K562 (cell line): ENCODE results near the gene DNAH3. TPM values are rescaled to one million over a fixed set of nuclear protein-coding genes. Genes with fewer than 3 reads are reported as not detected.

ENCODE experiments used
- ATAC-seq: fragments of 200-7000 bp; cut with Tn5 transposase; 3 replicates; pipeline ENCODE4 v1.9.1; 2020; ENCODE audit warnings: moderate library complexity
- BruUV-seq: library from RNA; stranded (reverse); fragments of 400-500 nt; replicated peaks from 2 replicates; lab custom pipeline; 2021; lab: Mats Ljungman, UMichigan
- CTCF ChIA-PET: fragments of 300-600 bp; formaldehyde crosslinking; extraction: SDS; loops from one replicate; lab custom pipeline; 2021; ENCODE audit warnings: low intra/inter-chr PET ratio; lab: Yijun Ruan, JAX
- POLR2A ChIA-PET: fragments of 300-600, 350-650 bp; sonication (Branson Sonifier 250); formaldehyde crosslinking; extraction: SDS; loops from one replicate; lab custom pipeline; 2021; ENCODE audit warnings: antibody characterized with exemption, inconsistent platforms; lab: Yijun Ruan, JAX
- DNase-seq, 4 experiments: peaks; one replicate each; pipeline versions ENCODE4 v3.0.0 to v3.0.0-alpha.2; 2011 to 2018; ENCODE audit warnings: low spot score in 3 of 4, mixed read lengths in 3 of 4; ENCODE audit errors: extremely low read depth in 1 of 4
- FAIRE-seq: peaks from 2 replicates; lab custom pipeline; 2011; peaks lifted over from hg19 to GRCh38; lab: Jason Lieb, UNC
- H2AFZ ChIP-seq: 2 replicates; pipeline ENCODE4 v1.6.0; 2011; ENCODE audit warnings: low read depth, low read length, control low read depth, inconsistent platforms
- H3K27ac ChIP-seq: fragments of 200-600 bp; 3 replicates; pipeline ENCODE4 v1.8.0; 2011; ENCODE audit warnings: low read depth, mild to moderate bottlenecking, control low read depth, inconsistent platforms, low read length, moderate library complexity, mixed read lengths; ENCODE audit errors: extremely low read depth
- H3K27me3 ChIP-seq, 2 experiments: fragments of 300-600 bp in 1 of 2; 2 replicates in 1 of 2; 3 replicates in 1 of 2; pipeline versions ENCODE4 v1.6.0 to v1.8.0; 2011; ENCODE audit warnings: inconsistent platforms in 2 of 2, low read length in 2 of 2, mild to moderate bottlenecking in 1 of 2, mixed read lengths in 1 of 2, moderate library complexity in 1 of 2; ENCODE audit not compliant: control insufficient read depth in 2 of 2, insufficient read depth in 2 of 2
- H3K36me3 ChIP-seq: fragments of 300-600 bp; 3 replicates; pipeline ENCODE4 v1.8.0; 2011; ENCODE audit warnings: mild to moderate bottlenecking, low read length, inconsistent platforms; ENCODE audit not compliant: control insufficient read depth, insufficient read depth
- H3K4me1 ChIP-seq, 2 experiments: fragments of 200-600 bp in 1 of 2; replicated peaks in 1 of 2; 2 replicates in 1 of 2; 3 replicates in 1 of 2; pipeline versions ENCODE4 v1.5.1 to v1.8.0; 2011; ENCODE audit warnings: inconsistent platforms in 2 of 2, low read length in 2 of 2, mild to moderate bottlenecking in 1 of 2, mixed read lengths in 1 of 2, moderate library complexity in 1 of 2; ENCODE audit not compliant: control insufficient read depth in 2 of 2, insufficient read depth in 2 of 2
- H3K4me2 ChIP-seq: 2 replicates; pipeline ENCODE4 v1.6.1; 2011; ENCODE audit warnings: low read length, control low read depth, inconsistent platforms, mixed read lengths; ENCODE audit not compliant: insufficient read depth
- H3K4me3 ChIP-seq: fragments of 200-600 bp; sonication (generic), shearing (Covaris generic); 2 replicates; pipeline ENCODE4 v1.5.1; 2016; ENCODE audit warnings: control low read depth, inconsistent platforms
- H3K79me2 ChIP-seq: fragments of 200-600 bp; 3 replicates; pipeline ENCODE4 v1.8.0; 2011; ENCODE audit warnings: low read length, inconsistent platforms; ENCODE audit not compliant: control insufficient read depth, insufficient read depth
- H3K9ac ChIP-seq, 2 experiments: 2 replicates each; pipeline versions ENCODE4 v1.6.0 to v1.6.1; 2011; ENCODE audit warnings: low read depth in 2 of 2, low read length in 2 of 2, control low read depth in 1 of 2, inconsistent platforms in 1 of 2, mild to moderate bottlenecking in 1 of 2, mixed read lengths in 1 of 2; ENCODE audit not compliant: insufficient read depth in 1 of 2
- H3K9me1 ChIP-seq: one replicate; pipeline ENCODE4 v1.6.0; 2011; ENCODE audit warnings: inconsistent platforms, mild to moderate bottlenecking, low read length, moderate library complexity; ENCODE audit not compliant: control insufficient read depth, insufficient read depth
- H3K9me3 ChIP-seq: replicated peaks from 2 replicates; pipeline ENCODE4 v1.5.1; 2011; ENCODE audit warnings: low read depth, low read length, inconsistent platforms; ENCODE audit not compliant: control insufficient read depth, insufficient read depth
- H4K20me1 ChIP-seq: replicated peaks from 2 replicates; pipeline ENCODE4 v1.6.1; 2011; ENCODE audit warnings: low read length, inconsistent platforms, mixed read lengths; ENCODE audit not compliant: control insufficient read depth, insufficient read depth
- ADNP ChIP-seq: fragments of 200-800 bp; sonication (Bioruptor generic); IDR thresholded peaks from 2 replicates; pipeline ENCODE4 v1.6.1; 2016; ENCODE audit warnings: missing genetic modification characterization, missing compliant biosample characterization
- BCOR ChIP-seq: fragments of 450-650 bp; IDR thresholded peaks from 2 replicates; pipeline ENCODE4 v1.6.1; 2016
- E2F3 ChIP-seq: fragments of 250-450 bp; sonication (Bioruptor Pico); IDR thresholded peaks from 2 replicates; pipeline ENCODE4 v1.4.0; 2020; ENCODE audit warnings: mild to moderate bottlenecking
- HNRNPH1 ChIP-seq: fragments of 200-400 bp; formaldehyde crosslinking; optimal IDR thresholded peaks from 2 replicates; pipeline ENCODE3; 2017; ENCODE audit warnings: low read depth, mild to moderate bottlenecking, low read length, moderate library complexity
- KDM1A ChIP-seq, 2 experiments: fragments of 450-650 bp; IDR thresholded peaks; 2 replicates each; pipeline ENCODE4 v1.6.1; 2016; ENCODE audit warnings: mild to moderate bottlenecking in 2 of 2
- RBM25 ChIP-seq: fragments of 200-400 bp; formaldehyde crosslinking; IDR thresholded peaks from 2 replicates; pipeline ENCODE4 v1.6.1; 2018; ENCODE audit warnings: low read length, low read depth, moderate library complexity; ENCODE audit not compliant: severe bottlenecking
- ZBTB1 ChIP-seq: sonication (generic); formaldehyde crosslinking; IDR thresholded peaks from 2 replicates; pipeline ENCODE4 v1.8.1; 2023; ENCODE audit warnings: missing genetic modification reagents, low read depth, mild to moderate bottlenecking, borderline replicate concordance
- ZNF282 ChIP-seq: sonication (generic); formaldehyde crosslinking; IDR thresholded peaks from 2 replicates; pipeline ENCODE4 v1.8.1; 2023; ENCODE audit warnings: missing genetic modification reagents
- WGBS: fragments of 100-300 bp; shearing (Covaris generic); methylation state at CpG from one replicate; pipeline ENCODE4 v1.1.6; 2016; ENCODE audit warnings: low coverage, mixed read lengths; ENCODE audit not compliant: insufficient coverage; ENCODE audit errors: missing lambda C conversion rate; 5-methylcytosine and 5-hydroxymethylcytosine counted together
- in situ Hi-C: fragments of 300-500 bp; cut with MboI; formaldehyde crosslinking; loops from 4 replicates; pipeline ENCODE4 v1.15.0; 2018; ENCODE audit warnings: inconsistent platforms, mixed read lengths
- intact Hi-C: fragments of 100-400 bp; cut with micrococcal nuclease; formaldehyde crosslinking; loops from 2 replicates; pipeline ENCODE4 v1.14.2; 2022
- polyA plus RNA-seq, 8 experiments: library from polyadenylated mRNA; depleted of rRNA in 4 of 8; stranded (reverse) in 5 of 8; unstranded in 3 of 8; fragments of >200 nt; fragmentation: Nextera tagmentation in 2 of 8; fragmentation: Illumina TruSeq in 1 of 8; extraction: Ambion mirVana in 2 of 8; extraction: Trizol in 1 of 8; gene quantifications; 2 replicates each; pipeline versions ENCODE4 v1.2.1 to v1.2.3, GENCODE V29; 2011 to 2014; ENCODE audit warnings: inconsistent platforms in 1 of 8, missing spikeins in 1 of 8
- total RNA-seq, 7 experiments: library from RNA; depleted of rRNA in 6 of 7; stranded (reverse); fragments of >200 nt in 6 of 7; fragmentation: Illumina TruSeq in 2 of 7; extraction: Trizol in 2 of 7; gene quantifications; 2 replicates each; pipeline versions ENCODE4 v1.2.1 to v1.2.3, GENCODE V29; 2011 to 2021; ENCODE audit warnings: low replicate concordance in 1 of 7
- TF ChIP-seq, protein P1 (sequence below): fragments of 450-650 bp; IDR thresholded peaks from 2 replicates; pipeline ENCODE4 v1.7.0; 2016; ENCODE audit warnings: borderline replicate concordance
- TF ChIP-seq, protein P2 (sequence below): fragments of 250-450 bp; sonication (Bioruptor Pico); IDR thresholded peaks from 2 replicates; pipeline ENCODE4 v1.4.0; 2020
- TF ChIP-seq, protein P3 (sequence below): IDR thresholded peaks from 2 replicates; pipeline ENCODE4 v1.6.1; 2011; ENCODE audit not compliant: insufficient read length; ENCODE audit errors: extremely low read depth

DNAH3 gene
- total and polyA plus RNA-seq, 9 of the 15 experiments (the other 6 are each of a cell fraction or from before 2014, with no cell fraction given), result 0.32 to 0.84 (median 0.44) TPM

DNA sequence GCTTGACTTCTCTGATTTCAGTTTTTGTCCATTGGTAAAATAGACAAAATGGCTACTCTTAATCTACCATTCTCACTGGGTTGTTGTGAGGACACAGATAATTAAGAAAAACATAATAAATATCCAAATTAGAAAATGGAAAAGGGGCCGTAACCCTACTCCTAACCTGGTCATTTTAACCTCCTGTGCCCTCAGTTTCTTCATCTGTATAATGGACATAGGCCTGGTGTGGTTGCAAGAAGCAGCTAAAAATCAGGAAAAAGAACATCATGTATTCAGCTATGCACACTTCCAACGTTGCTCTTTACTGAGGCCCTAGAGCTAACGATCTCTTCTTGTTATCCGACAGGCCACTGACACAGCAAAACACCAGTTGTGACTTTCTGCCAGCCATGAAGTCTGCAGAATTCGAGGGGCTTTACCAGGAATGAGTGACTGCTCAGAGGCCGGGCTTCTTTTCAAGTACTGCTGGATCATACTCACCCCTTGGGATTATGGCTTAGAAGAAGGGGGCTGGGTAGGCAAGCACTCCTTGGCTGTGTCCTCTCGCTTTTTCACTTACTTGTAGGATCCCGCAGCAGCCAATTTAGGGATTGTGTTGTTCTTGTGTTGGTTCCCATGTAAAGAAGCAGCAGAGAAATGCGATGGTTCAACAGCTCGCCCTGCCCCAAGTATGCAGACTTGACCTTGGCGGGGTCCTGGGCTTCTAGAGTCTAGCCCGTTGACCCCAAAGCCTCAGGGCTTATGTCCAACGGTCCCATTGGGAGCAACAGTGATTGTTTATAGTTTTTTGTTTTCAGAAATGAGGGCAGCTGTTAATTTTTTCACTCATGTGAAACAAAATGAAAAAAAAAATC is 28.7 kb upstream of the DNAH3 start:
- Histone ChIP-seq H3K4me2 (no peak overlapping the region), H3K27ac (no peak overlapping the region), H3K4me3 (no peak overlapping the region), H3K9me3 (0 out of 2 replicates have a peak, but pooled peaks cover 3% of the 10 kb centered on the region), H3K27me3 (no peaks in the 10 kb centered on the region), H3K9me1 (no peaks in the 10 kb centered on the region), H3K36me3 (peaks cover 12% of the 10 kb centered on the region; the same call in 2 of the 3 replicates), H2AFZ (no peak overlapping the region), H3K4me1 (no peaks in the 10 kb centered on the region), H3K79me2 (no peaks in the 10 kb centered on the region), H3K9ac (no peak overlapping the region), H4K20me1 (no peaks in the 10 kb centered on the region)
- DNase-seq (no peak), FAIRE-seq (no peak), ATAC-seq (no peak)
- intact Hi-C loops, result no loop called here
- 0 out of 4 replicates have a peak, but pooled peaks of 1 of the 2 experiments have one; percentile 14 for TF ChIP-seq KDM1A (IDR thresholded peaks at IDR 0.05)
- no peak for TF ChIP-seq ZNF282 (CRISPR knock-in tag)
- TF ChIP-seq, protein P1, sequence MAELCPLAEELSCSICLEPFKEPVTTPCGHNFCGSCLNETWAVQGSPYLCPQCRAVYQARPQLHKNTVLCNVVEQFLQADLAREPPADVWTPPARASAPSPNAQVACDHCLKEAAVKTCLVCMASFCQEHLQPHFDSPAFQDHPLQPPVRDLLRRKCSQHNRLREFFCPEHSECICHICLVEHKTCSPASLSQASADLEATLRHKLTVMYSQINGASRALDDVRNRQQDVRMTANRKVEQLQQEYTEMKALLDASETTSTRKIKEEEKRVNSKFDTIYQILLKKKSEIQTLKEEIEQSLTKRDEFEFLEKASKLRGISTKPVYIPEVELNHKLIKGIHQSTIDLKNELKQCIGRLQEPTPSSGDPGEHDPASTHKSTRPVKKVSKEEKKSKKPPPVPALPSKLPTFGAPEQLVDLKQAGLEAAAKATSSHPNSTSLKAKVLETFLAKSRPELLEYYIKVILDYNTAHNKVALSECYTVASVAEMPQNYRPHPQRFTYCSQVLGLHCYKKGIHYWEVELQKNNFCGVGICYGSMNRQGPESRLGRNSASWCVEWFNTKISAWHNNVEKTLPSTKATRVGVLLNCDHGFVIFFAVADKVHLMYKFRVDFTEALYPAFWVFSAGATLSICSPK, result no peak
- TF ChIP-seq, protein P2, sequence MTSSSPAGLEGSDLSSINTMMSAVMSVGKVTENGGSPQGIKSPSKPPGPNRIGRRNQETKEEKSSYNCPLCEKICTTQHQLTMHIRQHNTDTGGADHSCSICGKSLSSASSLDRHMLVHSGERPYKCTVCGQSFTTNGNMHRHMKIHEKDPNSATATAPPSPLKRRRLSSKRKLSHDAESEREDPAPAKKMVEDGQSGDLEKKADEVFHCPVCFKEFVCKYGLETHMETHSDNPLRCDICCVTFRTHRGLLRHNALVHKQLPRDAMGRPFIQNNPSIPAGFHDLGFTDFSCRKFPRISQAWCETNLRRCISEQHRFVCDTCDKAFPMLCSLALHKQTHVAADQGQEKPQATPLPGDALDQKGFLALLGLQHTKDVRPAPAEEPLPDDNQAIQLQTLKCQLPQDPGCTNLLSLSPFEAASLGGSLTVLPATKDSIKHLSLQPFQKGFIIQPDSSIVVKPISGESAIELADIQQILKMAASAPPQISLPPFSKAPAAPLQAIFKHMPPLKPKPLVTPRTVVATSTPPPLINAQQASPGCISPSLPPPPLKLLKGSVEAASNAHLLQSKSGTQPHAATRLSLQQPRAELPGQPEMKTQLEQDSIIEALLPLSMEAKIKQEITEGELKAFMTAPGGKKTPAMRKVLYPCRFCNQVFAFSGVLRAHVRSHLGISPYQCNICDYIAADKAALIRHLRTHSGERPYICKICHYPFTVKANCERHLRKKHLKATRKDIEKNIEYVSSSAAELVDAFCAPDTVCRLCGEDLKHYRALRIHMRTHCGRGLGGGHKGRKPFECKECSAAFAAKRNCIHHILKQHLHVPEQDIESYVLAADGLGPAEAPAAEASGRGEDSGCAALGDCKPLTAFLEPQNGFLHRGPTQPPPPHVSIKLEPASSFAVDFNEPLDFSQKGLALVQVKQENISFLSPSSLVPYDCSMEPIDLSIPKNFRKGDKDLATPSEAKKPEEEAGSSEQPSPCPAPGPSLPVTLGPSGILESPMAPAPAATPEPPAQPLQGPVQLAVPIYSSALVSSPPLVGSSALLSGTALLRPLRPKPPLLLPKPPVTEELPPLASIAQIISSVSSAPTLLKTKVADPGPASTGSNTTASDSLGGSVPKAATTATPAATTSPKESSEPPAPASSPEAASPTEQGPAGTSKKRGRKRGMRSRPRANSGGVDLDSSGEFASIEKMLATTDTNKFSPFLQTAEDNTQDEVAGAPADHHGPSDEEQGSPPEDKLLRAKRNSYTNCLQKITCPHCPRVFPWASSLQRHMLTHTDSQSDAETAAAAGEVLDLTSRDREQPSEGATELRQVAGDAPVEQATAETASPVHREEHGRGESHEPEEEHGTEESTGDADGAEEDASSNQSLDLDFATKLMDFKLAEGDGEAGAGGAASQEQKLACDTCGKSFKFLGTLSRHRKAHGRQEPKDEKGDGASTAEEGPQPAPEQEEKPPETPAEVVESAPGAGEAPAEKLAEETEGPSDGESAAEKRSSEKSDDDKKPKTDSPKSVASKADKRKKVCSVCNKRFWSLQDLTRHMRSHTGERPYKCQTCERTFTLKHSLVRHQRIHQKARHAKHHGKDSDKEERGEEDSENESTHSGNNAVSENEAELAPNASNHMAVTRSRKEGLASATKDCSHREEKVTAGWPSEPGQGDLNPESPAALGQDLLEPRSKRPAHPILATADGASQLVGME, result no peak
- TF ChIP-seq RBM25, result peak; percentile 72
- no peak for TF ChIP-seq E2F3 (CRISPR knock-in tag)
- no peak for TF ChIP-seq HNRNPH1
- TF ChIP-seq ZBTB1 (CRISPR knock-in tag), result no peak
- peak; percentile 58 for TF ChIP-seq ADNP
- TF ChIP-seq BCOR, result peak; percentile 53; the same call in 1 of the 2 replicates
- TF ChIP-seq, protein P3, sequence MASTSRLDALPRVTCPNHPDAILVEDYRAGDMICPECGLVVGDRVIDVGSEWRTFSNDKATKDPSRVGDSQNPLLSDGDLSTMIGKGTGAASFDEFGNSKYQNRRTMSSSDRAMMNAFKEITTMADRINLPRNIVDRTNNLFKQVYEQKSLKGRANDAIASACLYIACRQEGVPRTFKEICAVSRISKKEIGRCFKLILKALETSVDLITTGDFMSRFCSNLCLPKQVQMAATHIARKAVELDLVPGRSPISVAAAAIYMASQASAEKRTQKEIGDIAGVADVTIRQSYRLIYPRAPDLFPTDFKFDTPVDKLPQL, result no peak
- WGBS, result 75% methylated on average over 13 of the region's 13 CpGs
- ChIA-PET CTCF (no interaction called here), POLR2A (interaction anchor here (0.7 kb wide), 1 partner anchor 96 kb away, joined by 3 read pairs; no protein-coding TSS in a partner anchor)
- in situ Hi-C loops, result no loop called here
- BruUV-seq, result TSS peak; percentile 32
